GM19438 (cell line): Measurements from ENCODE around the gene SDHAF1.
A peak's percentile ranks its signal among the peaks of the same experiment; 100 is the strongest.
"Not testable (repeated sequence)": the region's sequence is repeated elsewhere in the genome, so short reads cannot be mapped to it uniquely, and the experiment has no call there.

Experiments used
- ATAC-seq: cut with Tn5 transposase; IDR thresholded peaks from one replicate; pipeline ENCODE4 v1.9.1; 2021; ENCODE audit warnings: low read depth; ENCODE audit not compliant: unreplicated experiment

Gene SDHAF1

DNA sequence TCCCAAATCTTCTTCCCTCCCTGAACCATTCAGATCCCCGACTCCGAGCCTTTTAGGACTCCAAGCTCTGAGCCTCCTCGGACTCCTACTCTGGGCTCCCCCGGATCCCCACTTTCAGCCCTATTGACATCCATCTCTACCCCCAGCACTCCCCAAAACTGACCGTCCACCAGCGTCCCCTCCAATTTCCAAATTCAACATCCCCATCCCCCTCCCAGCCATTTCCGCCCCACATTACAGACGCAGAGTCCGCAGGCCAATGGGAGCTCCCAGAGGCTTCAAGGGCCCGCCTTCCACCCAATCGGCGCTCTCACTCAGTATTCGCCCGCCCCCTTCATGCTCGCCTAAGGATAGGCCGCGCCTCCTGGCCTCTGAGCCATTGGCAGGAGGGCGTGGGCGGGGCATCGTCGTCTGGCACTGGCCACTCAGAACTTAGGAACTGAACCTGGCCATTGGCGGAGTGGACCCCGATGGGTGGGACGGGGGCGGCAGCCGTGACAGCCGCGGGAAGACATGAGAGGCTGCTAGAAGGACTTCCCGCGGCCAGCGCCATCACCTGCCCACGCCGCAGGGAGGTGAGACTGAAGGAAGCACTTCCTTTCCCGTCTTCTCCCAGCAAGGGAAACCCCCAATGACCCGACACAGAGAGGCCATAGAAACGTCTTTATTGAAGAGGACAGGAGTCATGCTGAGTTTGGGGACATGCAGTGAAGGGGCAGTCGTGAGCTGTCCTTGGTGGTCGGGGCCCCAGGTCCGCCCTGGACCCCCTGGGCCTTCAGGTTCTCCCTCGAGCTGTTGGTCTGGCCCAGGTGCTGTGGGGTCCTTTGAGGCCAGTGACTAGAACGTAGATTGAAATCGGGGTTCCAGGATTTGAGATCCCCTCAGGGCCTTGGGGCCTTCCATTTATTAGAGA, 19.3 kb downstream of the SDHAF1 start, which contains the start of gene ALKBH6:
TSS of gene ALKBH6 (minus strand) at position 202 of the 913 bp plus-strand sequence. CDS start 816 bp downstream, outside the sequence.
- ATAC-seq, result peak; percentile 98

DNA sequence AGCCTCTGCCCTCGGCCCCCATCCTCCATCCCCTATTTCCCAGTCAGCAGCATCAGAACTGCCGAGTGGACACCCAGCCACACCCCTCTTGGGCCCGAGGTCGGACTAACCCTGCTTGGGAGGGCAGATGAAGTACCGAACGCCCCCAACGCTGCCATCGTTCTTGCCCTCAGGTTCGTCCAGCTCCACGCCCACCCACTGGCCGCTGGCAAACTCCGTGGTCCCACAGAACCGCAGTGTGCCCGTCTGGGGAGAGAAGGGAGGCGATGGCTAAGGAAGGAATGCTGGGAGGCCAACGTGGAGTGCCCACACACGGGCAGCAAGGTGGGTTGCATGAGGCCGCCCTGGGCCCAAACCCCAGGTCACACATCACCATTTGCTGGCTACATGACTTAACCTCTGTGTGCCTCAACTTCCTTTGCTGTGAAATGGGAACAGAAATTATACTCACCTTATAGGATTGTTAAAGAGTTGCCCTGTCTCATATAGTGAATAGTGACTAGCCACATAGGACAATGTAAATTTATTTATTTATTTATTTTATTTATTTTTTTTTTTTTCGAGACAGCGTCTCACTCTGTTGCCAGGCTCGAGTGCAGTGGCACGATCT, 24.2 kb downstream of the SDHAF1 start:
- no peak for ATAC-seq

- no peak for ATAC-seq
Measured at GRCh38 chr19:36023432-36023831, 28.4 kb downstream of the SDHAF1 start.

DNA sequence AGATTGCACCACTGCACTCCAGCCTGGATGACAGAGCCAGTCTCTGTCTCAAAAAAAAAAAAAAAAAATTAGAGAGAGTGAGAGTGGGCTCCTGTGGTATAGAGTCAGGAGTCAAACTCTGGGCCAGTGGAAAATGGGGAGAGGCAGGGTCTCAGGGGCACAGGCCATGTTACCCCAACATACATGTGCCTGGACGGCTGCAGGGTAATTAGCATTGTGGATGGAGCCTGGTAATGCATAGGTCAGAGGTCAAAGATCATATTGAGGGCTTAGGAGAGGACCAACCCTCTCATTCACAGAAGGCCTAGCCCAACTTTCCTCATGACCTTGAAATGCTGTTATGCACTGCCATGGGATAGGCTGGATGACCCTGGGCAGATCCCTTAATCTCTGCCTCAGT, 30.6 kb downstream of the SDHAF1 start:
- ATAC-seq, result no peak

DNA sequence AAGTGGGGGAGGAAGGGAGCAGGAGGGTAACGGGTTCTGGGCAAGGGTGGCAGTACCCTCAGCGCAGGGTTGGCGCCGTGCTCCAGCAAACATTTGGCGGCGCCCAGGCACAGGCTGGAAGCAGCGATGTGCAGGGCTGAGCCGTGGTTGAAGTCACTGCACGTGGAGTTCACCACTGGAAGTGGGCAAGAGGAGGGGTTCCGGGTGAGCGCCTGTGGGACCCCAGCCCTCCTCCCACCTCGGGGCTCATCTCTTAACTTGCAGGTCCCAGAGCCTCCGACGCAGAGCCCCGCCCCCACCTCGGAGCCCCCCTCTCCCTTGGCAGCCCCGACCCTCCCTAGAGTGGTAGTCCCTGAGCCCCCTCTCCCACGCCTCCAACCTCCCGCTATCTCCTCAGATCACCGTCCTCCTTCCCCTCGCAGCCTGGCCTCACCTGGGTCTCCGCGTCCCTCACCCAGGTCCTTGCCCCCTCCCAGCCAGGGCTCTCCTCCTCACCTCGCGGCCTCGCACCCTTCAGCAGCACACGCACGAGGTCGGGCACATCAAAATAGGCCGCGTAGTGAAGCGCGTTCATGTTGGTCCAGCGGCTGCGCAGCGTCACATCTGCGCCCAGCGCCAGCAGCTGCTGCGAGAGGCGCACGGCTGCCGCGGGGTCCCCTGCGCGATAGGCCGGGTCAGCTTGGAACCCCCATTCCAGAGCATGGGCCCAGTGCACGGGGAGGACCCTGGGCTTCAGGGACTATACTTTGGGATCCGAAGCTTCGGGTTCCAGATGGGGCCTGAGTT, 31.3 kb downstream of the SDHAF1 start:
- ATAC-seq, result no peak

GRCh38 chr19:36027696-36028095, 32.7 kb downstream of the SDHAF1 start:
- ATAC-seq, result no peak

GRCh38 chr19:36028313-36029041, 33.5 kb downstream of the SDHAF1 start:
- no peak for ATAC-seq

DNA sequence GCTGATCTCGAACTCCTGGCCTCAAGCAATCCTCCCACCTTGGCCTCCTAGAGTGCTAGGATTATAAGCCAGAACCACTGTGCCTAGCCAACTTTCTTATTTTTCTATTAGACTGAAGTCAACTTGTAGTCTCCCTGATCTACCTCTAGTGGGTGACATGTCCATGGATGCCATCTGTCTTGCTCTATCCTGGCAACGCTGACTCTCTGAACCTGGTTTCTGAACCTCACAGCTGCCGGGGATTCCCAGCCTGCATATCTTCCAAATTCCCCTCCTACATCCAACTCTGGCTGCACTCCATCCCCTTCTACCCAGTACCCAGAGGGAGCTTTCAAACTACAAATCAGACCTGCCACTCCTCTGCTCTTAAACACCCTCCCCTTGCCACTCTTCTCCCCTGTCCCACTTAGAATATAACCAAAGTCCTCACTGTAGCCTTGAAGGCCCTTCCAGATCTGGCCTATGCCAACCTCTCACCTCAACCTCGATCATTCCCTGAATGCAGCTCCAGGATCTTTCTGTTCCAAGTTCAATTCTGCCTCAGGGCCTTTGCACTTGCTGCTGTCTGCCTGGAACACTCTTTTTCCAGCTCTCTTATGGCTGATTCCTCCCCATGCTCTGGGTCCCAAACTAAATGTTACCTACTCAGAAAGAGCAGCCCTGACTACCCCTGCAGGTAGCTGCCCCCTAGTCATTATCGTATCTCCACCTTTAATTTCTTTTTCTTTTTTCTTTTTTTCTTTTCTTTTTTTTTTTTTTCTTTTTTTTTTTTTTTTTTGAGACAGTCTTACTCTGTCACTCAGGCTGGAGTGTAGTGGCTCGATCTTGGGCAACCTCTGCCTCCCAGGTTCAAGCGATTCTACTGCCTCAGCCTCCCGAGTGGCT, 35.5 kb downstream of the SDHAF1 start:
- no peak for ATAC-seq

DNA sequence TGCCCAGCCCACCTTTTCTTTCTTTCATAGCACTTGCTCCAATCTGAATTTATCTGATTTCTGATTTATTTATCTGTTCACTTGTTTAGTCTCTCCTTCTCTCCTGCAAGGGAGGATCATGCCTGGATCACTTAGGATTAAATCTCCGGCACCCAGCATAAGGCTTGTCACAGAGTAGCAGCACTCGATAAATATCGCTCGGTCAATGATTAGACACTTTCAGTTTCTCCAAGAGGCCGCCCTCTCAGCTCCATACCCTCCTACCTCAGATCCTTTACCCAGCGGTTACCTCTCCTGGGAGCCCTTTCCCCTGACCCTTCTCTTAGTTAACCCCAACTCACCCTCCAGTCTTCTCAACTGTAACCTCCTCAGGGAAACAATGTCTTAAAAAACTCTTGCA, 36.3 kb downstream of the SDHAF1 start:
- no peak for ATAC-seq

- ATAC-seq, result no peak
Measured at GRCh38 chr19:36032251-36033104, 37.5 kb downstream of the SDHAF1 start, which contains the start of gene CLIP3. CLIP3 (minus strand) TSS chr19:36032873; CDS start chr19:36032357, 516 bp downstream.

DNA sequence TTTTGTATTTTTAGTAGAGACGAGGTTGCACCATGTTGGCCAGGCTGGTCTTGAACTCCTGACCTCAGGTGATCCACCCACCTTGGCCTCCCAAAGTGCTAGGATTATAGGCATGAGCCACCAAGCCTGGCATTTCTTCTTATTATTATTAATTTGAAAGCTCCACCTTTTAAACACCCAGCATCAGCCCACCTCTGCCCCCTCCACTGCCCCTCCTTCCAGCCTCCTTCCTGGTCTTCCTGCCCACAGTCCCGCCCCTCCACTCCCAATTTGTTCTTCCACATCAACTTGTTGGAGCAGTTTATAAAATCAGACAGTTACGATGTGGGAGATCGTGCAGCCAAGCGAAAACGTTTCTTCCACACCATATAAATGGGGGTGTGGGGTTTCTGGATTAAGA, 45.5 kb downstream of the SDHAF1 start:
- ATAC-seq, result no peak

DNA sequence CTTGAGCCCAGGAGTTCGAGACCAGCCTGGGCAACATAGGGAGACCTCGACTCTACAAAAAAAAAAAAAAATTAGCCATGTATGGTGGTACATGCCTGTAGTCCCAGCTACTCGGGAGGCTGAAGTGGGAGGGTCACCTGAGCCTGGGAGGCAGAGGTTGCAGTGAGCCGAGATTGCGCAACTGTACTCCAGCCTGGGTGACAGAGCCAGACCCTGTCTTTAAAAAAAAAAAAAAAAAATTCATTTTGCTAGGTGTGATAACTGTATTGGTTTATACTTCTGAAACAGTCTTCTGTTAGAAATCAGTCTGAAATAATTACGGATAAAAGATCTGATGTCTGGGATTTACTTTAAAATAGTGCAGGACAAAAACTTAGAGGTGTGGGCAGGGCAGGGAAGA, 46.1 kb downstream of the SDHAF1 start:
- ATAC-seq, result not testable (repeated sequence)

- no peak for ATAC-seq
Measured at GRCh38 chr19:36041831-36042230, 46.8 kb downstream of the SDHAF1 start.

GRCh38 chr19:36043952-36044351, 49.0 kb downstream of the SDHAF1 start:
- no peak for ATAC-seq
